ENCODE results near the gene UBL7. TPM values are rescaled to one million over a fixed set of nuclear protein-coding genes. Genes with fewer than 3 reads are reported as not detected.

The UBL7 gene
- total RNA-seq, 1 experiment from 2014 or later: 73.9 TPM

DNA sequence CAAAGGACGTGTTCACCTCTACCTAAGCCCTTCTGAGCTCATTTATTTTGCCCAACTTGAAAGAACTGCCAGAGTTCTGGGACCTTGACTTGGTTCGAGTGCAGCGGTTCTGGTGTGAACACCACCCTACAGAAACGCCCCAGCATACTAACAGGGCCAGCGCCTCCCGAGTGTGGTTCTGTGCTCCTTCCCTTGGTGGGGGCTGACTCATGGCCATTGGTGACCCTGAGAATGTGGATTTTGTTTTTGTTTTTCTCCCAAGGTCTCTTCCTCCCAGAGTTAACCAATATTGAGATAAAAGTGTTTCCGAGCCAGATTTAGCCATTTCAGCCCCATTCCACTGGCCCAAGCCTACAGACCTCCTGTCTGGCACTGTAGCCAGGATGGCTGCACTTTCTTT, 55.1 kb downstream of the UBL7 start:
- CTCF ChIA-PET: interaction anchor here (1.0 kb wide), 1 partner anchor 226 kb away, joined by 3 read pairs; no protein-coding TSS in a partner anchor
- TF ChIP-seq EZH2 (IDR thresholded peaks at IDR 0.05; ENCODE audit: low read depth): no peak
- TF ChIP-seq, protein P1, sequence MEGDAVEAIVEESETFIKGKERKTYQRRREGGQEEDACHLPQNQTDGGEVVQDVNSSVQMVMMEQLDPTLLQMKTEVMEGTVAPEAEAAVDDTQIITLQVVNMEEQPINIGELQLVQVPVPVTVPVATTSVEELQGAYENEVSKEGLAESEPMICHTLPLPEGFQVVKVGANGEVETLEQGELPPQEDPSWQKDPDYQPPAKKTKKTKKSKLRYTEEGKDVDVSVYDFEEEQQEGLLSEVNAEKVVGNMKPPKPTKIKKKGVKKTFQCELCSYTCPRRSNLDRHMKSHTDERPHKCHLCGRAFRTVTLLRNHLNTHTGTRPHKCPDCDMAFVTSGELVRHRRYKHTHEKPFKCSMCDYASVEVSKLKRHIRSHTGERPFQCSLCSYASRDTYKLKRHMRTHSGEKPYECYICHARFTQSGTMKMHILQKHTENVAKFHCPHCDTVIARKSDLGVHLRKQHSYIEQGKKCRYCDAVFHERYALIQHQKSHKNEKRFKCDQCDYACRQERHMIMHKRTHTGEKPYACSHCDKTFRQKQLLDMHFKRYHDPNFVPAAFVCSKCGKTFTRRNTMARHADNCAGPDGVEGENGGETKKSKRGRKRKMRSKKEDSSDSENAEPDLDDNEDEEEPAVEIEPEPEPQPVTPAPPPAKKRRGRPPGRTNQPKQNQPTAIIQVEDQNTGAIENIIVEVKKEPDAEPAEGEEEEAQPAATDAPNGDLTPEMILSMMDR (conservative IDR thresholded peaks at IDR 0.05): no peak
- Histone ChIP-seq H3K27me3 (ENCODE audit: insufficient read depth, low read depth) (no peaks in the 10 kb centered on the region), H3K4me3 (no peak overlapping the region), H4K20me1 (ENCODE audit: insufficient read depth) (no peaks in the 10 kb centered on the region), H3K79me2 (ENCODE audit: low read depth) (no peaks in the 10 kb centered on the region), H3K9me2 (ENCODE audit: insufficient read depth) (no peaks in the 10 kb centered on the region), H3K27ac (no peak overlapping the region), H2AFZ (no peak overlapping the region), H3K4me1 (replicated peaks; ENCODE audit: insufficient read depth) (peaks cover 30% of the 10 kb centered on the region), H3K4me2 (no peak overlapping the region), H3F3A (ENCODE audit: insufficient read depth, low read depth) (peaks cover 8% of the 10 kb centered on the region; the same call in 1 of the 2 replicates), H3K36me3 (ENCODE audit: low read depth) (no peaks in the 10 kb centered on the region), H3K9me3 (ENCODE audit: insufficient read depth, low read depth) (no peaks in the 10 kb centered on the region)
- no peak for DNase-seq
- POLR2A ChIA-PET (ENCODE audit: unreplicated experiment): interaction anchor here (0.6 to 0.7 kb wide), 3 partner anchors 14 to 18 kb away, joined by 3 to 5 read pairs (median 3); no protein-coding TSS in a partner anchor
- intact Hi-C loops (cut with micrococcal nuclease; ENCODE audit: unreplicated experiment): no loop called here
- no TSS peak for BruUV-seq (replicated peaks)

DNA sequence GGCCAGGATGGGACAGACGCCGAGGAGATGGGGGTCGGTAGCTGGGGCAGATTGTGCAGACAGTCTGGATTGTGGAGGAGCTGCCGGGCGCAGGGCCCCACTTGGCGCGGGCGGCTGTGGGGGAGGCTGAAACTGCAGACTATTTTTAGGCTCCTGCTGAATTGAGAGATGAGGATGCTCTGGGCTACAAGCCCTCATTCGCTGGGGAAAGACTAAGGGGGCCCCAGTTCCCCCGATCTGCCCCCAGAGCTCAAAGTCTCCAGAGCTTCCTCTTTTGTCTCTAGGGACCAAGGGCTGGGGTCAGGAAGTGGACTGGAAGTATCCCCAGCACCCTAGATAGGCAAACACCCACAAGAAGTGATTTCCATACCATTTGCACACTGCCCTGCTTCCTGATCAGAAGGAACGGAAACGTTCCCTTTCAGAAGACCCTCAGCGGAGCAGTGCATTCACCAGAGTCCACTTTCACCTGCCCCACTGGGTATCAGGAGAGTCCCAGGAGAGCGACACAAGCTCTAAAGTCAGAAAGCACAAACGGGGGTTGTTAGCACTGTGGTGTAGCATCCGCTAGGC, 56.9 kb downstream of the UBL7 start:
- Histone ChIP-seq H3K4me2 (no peak overlapping the region), H3K9me3 (ENCODE audit: insufficient read depth, low read depth) (no peaks in the 10 kb centered on the region), H3F3A (ENCODE audit: insufficient read depth, low read depth) (peaks cover 19% of the 10 kb centered on the region; the same call in 1 of the 2 replicates), H4K20me1 (ENCODE audit: insufficient read depth) (no peaks in the 10 kb centered on the region), H3K4me1 (replicated peaks; ENCODE audit: insufficient read depth) (peaks cover 47% of the 10 kb centered on the region), H2AFZ (no peak overlapping the region), H3K4me3 (no peak overlapping the region), H3K27me3 (ENCODE audit: insufficient read depth, low read depth) (no peaks in the 10 kb centered on the region), H3K9me2 (ENCODE audit: insufficient read depth) (no peaks in the 10 kb centered on the region), H3K79me2 (ENCODE audit: low read depth) (0 out of 2 replicates have a peak, but pooled peaks cover 4% of the 10 kb centered on the region), H3K27ac (no peak overlapping the region), H3K36me3 (ENCODE audit: low read depth) (no peaks in the 10 kb centered on the region)
- no TSS peak for BruUV-seq (replicated peaks)
- ChIA-PET CTCF (no interaction called here), POLR2A (ENCODE audit: unreplicated experiment) (no interaction called here)
- no peak for TF ChIP-seq EZH2 (IDR thresholded peaks at IDR 0.05; ENCODE audit: low read depth)
- TF ChIP-seq, protein P1 (conservative IDR thresholded peaks at IDR 0.05): no peak
- intact Hi-C loops (cut with micrococcal nuclease; ENCODE audit: unreplicated experiment): no loop called here
- DNase-seq: no peak

GRCh38 chr15:74403588-74403919, 57.4 kb downstream of the UBL7 start:
- no peaks in the 10 kb centered on the region for H3K9me3 ChIP-seq (ENCODE audit: insufficient read depth, low read depth)
- no peak overlapping the region for H3K4me3 ChIP-seq
- peaks cover 52% of the 10 kb centered on the region for H3K4me1 ChIP-seq (replicated peaks; ENCODE audit: insufficient read depth)
- no peaks in the 10 kb centered on the region for H3K27me3 ChIP-seq (ENCODE audit: insufficient read depth, low read depth)
- ChIA-PET CTCF (no interaction called here), POLR2A (ENCODE audit: unreplicated experiment) (no interaction called here)
- H3K79me2 ChIP-seq (ENCODE audit: low read depth): 0 out of 2 replicates have a peak, but pooled peaks cover 4% of the 10 kb centered on the region
- no peak overlapping the region for H2AFZ ChIP-seq
- TF ChIP-seq EZH2 (IDR thresholded peaks at IDR 0.05; ENCODE audit: low read depth): no peak
- TF ChIP-seq, protein P1 (conservative IDR thresholded peaks at IDR 0.05): no peak
- no peak overlapping the region for H3K4me2 ChIP-seq
- no peak for DNase-seq
- no peaks in the 10 kb centered on the region for H3K36me3 ChIP-seq (ENCODE audit: low read depth)
- H3K27ac ChIP-seq: no peak overlapping the region
- H3K9me2 ChIP-seq (ENCODE audit: insufficient read depth): no peaks in the 10 kb centered on the region
- H4K20me1 ChIP-seq (ENCODE audit: insufficient read depth): no peaks in the 10 kb centered on the region
- intact Hi-C loops (cut with micrococcal nuclease; ENCODE audit: unreplicated experiment): no loop called here
- peaks cover 19% of the 10 kb centered on the region; the same call in 1 of the 2 replicates for H3F3A ChIP-seq (ENCODE audit: insufficient read depth, low read depth)
- no TSS peak for BruUV-seq (replicated peaks)
